OCI-LY1 (cell line): ENCODE measurements around the gene MAP2K2.

Experiments
- H2AFZ ChIP-seq: fragments of 200-600 bp; sonication (generic), shearing (Covaris generic); 2 replicates; pipeline ENCODE4 v1.6.0; 2014; ENCODE audit warnings: antibody characterized with exemption, mild to moderate bottlenecking, low read length
- H3F3A ChIP-seq: fragments of 200-600 bp; sonication (generic), shearing (Covaris generic); 2 replicates; pipeline ENCODE4 v1.6.0; 2014; ENCODE audit warnings: mild to moderate bottlenecking, antibody characterized with exemption, low read length, moderate library complexity; ENCODE audit not compliant: insufficient read depth
- H3K27ac ChIP-seq: fragments of 200-600 bp; sonication (generic); 2 replicates; pipeline ENCODE4 v1.5.1; 2014; ENCODE audit warnings: low read length, mixed run types, mild to moderate bottlenecking, low read depth; ENCODE audit not compliant: poor library complexity, severe bottlenecking
- H3K27me3 ChIP-seq: fragments of 200-600 bp; sonication (generic); 2 replicates; pipeline ENCODE4 v1.6.0; 2014; ENCODE audit warnings: antibody characterized with exemption, mild to moderate bottlenecking, low read length, moderate library complexity; ENCODE audit not compliant: insufficient read depth
- H3K36me3 ChIP-seq: fragments of 200-600 bp; sonication (generic); 2 replicates; pipeline ENCODE4 v1.6.1; 2014; ENCODE audit warnings: mild to moderate bottlenecking, antibody characterized with exemption, low read length, moderate library complexity, mixed read lengths; ENCODE audit not compliant: insufficient read depth
- H3K4me1 ChIP-seq: fragments of 200-600 bp; sonication (generic); 2 replicates; pipeline ENCODE4 v1.5.1; 2014; ENCODE audit warnings: mild to moderate bottlenecking, low read length, moderate library complexity; ENCODE audit not compliant: insufficient read depth, severe bottlenecking
- H3K4me2 ChIP-seq: fragments of 200-600 bp; sonication (generic), shearing (Covaris generic); 2 replicates; pipeline ENCODE4 v1.6.1; 2014; ENCODE audit warnings: low read length
- H3K4me3 ChIP-seq: fragments of 200-600 bp; sonication (generic); 2 replicates; pipeline ENCODE4 v1.5.1; 2014; ENCODE audit warnings: low read length, low read depth, mild to moderate bottlenecking, mixed read lengths; ENCODE audit not compliant: poor library complexity, severe bottlenecking
- H3K79me2 ChIP-seq: fragments of 200-600 bp; shearing (Covaris generic); 2 replicates; pipeline ENCODE4 v1.6.1; 2016; ENCODE audit warnings: mixed run types, low read length, mixed read lengths; ENCODE audit not compliant: insufficient read depth
- H3K9ac ChIP-seq: fragments of 200-600 bp; sonication (generic), shearing (Covaris generic); 2 replicates; pipeline ENCODE4 v1.6.1; 2014; ENCODE audit warnings: mild to moderate bottlenecking, low read length, mixed read lengths
- H3K9me2 ChIP-seq: fragments of 200-600 bp; sonication (generic), shearing (Covaris generic); 2 replicates; pipeline ENCODE4 v1.6.1; 2014; ENCODE audit warnings: low read depth, mild to moderate bottlenecking, low read length, mixed read lengths
- H3K9me3 ChIP-seq: fragments of 200-600 bp; shearing (Covaris generic); 2 replicates; pipeline ENCODE4 v1.6.1; 2014; ENCODE audit warnings: low read length, mixed read lengths
- H4K20me1 ChIP-seq: fragments of 200-600 bp; sonication (generic), shearing (Covaris generic); 2 replicates; pipeline ENCODE4 v1.6.0; 2016; ENCODE audit warnings: mild to moderate bottlenecking, low read length; ENCODE audit not compliant: insufficient read depth
- EZH2 ChIP-seq: fragments of 200-600 bp; sonication (generic), shearing (Covaris generic); IDR thresholded peaks from 2 replicates; pipeline ENCODE4 v1.8.0; 2017; ENCODE audit warnings: borderline replicate concordance, mixed run types, mild to moderate bottlenecking, antibody characterized with exemption, low read length, moderate library complexity, mixed read lengths
- TF ChIP-seq, protein P1 (sequence below): fragments of 200-600 bp; sonication (generic), shearing (Covaris generic); IDR thresholded peaks from 2 replicates; pipeline ENCODE4 v1.5.1; 2017; ENCODE audit warnings: mild to moderate bottlenecking, antibody characterized with exemption, low read length, moderate library complexity, mixed read lengths

MAP2K2 gene

DNA sequence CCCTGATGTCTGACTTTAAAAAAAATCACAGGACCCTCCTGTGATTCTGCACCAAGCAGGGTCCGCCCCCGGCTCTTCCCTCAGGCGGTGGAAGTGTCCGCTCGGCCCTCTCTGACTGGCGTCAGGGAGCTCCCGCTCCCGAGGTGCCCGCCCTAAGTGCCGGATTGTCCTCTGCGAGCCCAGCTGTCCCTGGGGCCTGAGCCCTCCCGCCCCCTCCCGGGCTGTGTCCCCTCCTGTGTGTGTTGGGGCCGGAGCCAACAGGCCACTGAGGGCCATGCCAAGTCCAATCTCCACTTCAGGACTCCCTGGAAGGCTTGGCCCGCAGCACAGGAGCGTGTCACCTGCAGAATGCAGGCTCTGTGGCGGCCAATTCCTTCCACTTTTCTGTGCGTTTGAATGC, 25.4 kb downstream of the MAP2K2 start:
- Histone ChIP-seq H4K20me1 (no peaks in the 10 kb centered on the region), H3K4me1 (no peaks in the 10 kb centered on the region), H3K79me2 (no peaks in the 10 kb centered on the region), H3K36me3 (peaks cover 83% of the 10 kb centered on the region), H3K9ac (no peak overlapping the region), H3K9me2 (no peaks in the 10 kb centered on the region), H3K27ac (no peak overlapping the region), H3K27me3 (no peaks in the 10 kb centered on the region), H3F3A (no peaks in the 10 kb centered on the region), H3K4me2 (no peak overlapping the region), H3K9me3 (no peaks in the 10 kb centered on the region), H2AFZ (no peak overlapping the region), H3K4me3 (no peak overlapping the region)
- TF ChIP-seq, protein P1, sequence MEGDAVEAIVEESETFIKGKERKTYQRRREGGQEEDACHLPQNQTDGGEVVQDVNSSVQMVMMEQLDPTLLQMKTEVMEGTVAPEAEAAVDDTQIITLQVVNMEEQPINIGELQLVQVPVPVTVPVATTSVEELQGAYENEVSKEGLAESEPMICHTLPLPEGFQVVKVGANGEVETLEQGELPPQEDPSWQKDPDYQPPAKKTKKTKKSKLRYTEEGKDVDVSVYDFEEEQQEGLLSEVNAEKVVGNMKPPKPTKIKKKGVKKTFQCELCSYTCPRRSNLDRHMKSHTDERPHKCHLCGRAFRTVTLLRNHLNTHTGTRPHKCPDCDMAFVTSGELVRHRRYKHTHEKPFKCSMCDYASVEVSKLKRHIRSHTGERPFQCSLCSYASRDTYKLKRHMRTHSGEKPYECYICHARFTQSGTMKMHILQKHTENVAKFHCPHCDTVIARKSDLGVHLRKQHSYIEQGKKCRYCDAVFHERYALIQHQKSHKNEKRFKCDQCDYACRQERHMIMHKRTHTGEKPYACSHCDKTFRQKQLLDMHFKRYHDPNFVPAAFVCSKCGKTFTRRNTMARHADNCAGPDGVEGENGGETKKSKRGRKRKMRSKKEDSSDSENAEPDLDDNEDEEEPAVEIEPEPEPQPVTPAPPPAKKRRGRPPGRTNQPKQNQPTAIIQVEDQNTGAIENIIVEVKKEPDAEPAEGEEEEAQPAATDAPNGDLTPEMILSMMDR, result no peak
- TF ChIP-seq EZH2, result no peak

DNA sequence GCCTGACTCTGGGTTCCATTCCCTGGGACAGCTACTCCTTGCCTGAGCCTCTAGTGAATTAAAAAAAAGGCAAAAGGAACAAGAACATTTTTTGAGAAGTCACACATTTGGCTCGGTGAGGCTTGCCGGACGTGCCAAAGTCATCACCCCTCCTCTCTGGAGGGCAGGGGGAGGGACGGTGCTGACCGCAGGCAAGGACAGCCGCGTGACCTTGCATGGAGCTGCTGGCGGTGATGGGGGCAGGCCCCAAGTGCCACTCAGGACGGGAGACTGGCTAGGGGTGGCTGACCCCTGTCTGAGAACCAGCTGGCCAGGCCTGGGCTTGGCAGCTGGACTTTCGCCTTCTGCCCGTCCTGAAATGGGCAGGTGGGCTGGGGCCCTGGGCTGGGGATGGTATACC, 26.4 kb downstream of the MAP2K2 start:
- Histone ChIP-seq H3K27me3 (no peaks in the 10 kb centered on the region), H3K9ac (no peak overlapping the region), H3K9me3 (no peaks in the 10 kb centered on the region), H3K4me2 (no peak overlapping the region), H3K9me2 (no peaks in the 10 kb centered on the region), H3K79me2 (no peaks in the 10 kb centered on the region), H2AFZ (no peak overlapping the region), H3K4me3 (no peak overlapping the region), H4K20me1 (no peaks in the 10 kb centered on the region), H3K27ac (no peak overlapping the region), H3K4me1 (no peaks in the 10 kb centered on the region), H3F3A (no peaks in the 10 kb centered on the region), H3K36me3 (peaks cover 76% of the 10 kb centered on the region)
- TF ChIP-seq, protein P1, result no peak
- no peak for TF ChIP-seq EZH2

DNA sequence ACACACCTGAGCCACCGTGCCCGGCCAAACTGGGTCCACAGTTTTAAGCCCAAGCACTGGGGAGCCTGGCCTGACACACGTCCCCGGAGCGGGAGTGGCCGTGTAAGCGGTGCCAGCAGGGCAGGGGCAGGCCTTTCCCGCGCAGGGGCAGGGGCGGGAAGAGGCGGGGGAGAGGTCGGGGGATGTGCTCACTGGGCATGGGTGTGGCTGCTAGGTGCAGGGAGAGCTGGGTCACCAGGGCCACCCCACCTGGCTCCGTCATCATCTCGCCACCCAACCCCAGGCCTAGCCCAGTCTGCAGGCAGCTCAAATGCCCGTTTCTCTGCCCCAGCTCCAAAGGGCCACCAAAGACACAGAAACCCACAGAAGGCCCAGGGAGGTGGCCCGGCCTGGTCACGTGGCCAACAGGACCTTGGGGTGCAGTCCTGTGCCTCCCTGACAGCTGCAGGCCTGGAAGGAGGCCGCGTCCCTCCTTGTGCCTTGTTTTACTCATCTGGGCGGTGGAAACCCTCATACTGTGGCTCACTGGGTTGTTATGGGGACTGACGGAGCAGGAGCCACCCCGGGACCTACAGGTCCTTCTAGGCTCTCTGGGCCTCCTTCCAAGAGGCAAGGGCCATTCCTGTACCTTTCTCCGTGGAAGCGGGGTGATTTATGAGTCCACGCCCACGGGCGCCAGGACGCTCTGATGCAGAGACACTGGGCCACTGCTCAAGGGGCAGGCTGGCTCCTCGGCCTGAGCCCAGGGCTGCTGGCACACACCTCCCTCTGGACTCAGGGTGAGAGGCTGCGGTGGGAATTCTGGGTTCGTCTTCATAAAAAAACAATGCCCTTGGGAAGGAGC, 27.7 kb downstream of the MAP2K2 start:
- no peaks in the 10 kb centered on the region for H4K20me1 ChIP-seq
- no peaks in the 10 kb centered on the region for H3K79me2 ChIP-seq
- H3K9me3 ChIP-seq, result no peaks in the 10 kb centered on the region
- H3F3A ChIP-seq, result no peaks in the 10 kb centered on the region
- H3K4me2 ChIP-seq, result no peak overlapping the region
- no peak overlapping the region for H3K4me3 ChIP-seq
- no peaks in the 10 kb centered on the region for H3K9me2 ChIP-seq
- H3K9ac ChIP-seq, result no peak overlapping the region
- H3K27me3 ChIP-seq, result no peaks in the 10 kb centered on the region
- H3K27ac ChIP-seq, result no peak overlapping the region
- H3K36me3 ChIP-seq, result peaks cover 64% of the 10 kb centered on the region
- no peak overlapping the region for H2AFZ ChIP-seq
- TF ChIP-seq EZH2, result no peak
- TF ChIP-seq, protein P1, result no peak
- no peaks in the 10 kb centered on the region for H3K4me1 ChIP-seq
